HG03060 (cell line): ENCODE results near the gene EPX.
A peak's percentile ranks its signal among the peaks of the same experiment; 100 is the strongest.

Experiments used
- ATAC-seq: cut with Tn5 transposase; IDR thresholded peaks from one replicate; pipeline ENCODE4 v1.9.1; 2021; ENCODE audit warnings: low read depth, moderate number of reproducible peaks; ENCODE audit not compliant: unreplicated experiment

Gene EPX

GRCh38 chr17:58184986-58185761, 7.4 kb upstream of the EPX start:
- ATAC-seq: no peak

GRCh38 chr17:58186591-58186990, 5.9 kb upstream of the EPX start:
- no peak for ATAC-seq

- ATAC-seq: no peak
These were observed 5.5 kb upstream of the EPX start for GRCh38 chr17:58187063-58187462.

- ATAC-seq: no peak
These were observed 4.9 kb upstream of the EPX start for GRCh38 chr17:58187675-58188074.

- ATAC-seq: no peak
These were observed 2.9 kb upstream of the EPX start for GRCh38 chr17:58189436-58190146.

- no peak for ATAC-seq
These were observed 1.2 kb upstream of the EPX start for GRCh38 chr17:58191241-58191896.

GRCh38 chr17:58193641-58194255, 1.2 kb downstream of the EPX start:
- no peak for ATAC-seq

- ATAC-seq: no peak
These were observed 3.1 kb downstream of the EPX start for GRCh38 chr17:58195518-58196123.

GRCh38 chr17:58196610-58197009, 4.1 kb downstream of the EPX start:
- no peak for ATAC-seq

GRCh38 chr17:58200024-58200633, 7.6 kb downstream of the EPX start:
- no peak for ATAC-seq

- no peak for ATAC-seq
These were observed 10.3 kb downstream of the EPX start for GRCh38 chr17:58202859-58203258.

GRCh38 chr17:58204796-58205195, 12.3 kb downstream of the EPX start:
- ATAC-seq: no peak

- ATAC-seq: no peak
These were observed 13.4 kb downstream of the EPX start for GRCh38 chr17:58205936-58206335.

- no peak for ATAC-seq
These were observed 14.9 kb downstream of the EPX start for GRCh38 chr17:58207451-58207850.

GRCh38 chr17:58208344-58208743, 15.8 kb downstream of the EPX start:
- no peak for ATAC-seq

GRCh38 chr17:58210922-58211321, 18.4 kb downstream of the EPX start:
- no peak for ATAC-seq

GRCh38 chr17:58215685-58216084, 23.2 kb downstream of the EPX start:
- no peak for ATAC-seq

- no peak for ATAC-seq
These were observed 25.2 kb downstream of the EPX start for GRCh38 chr17:58217766-58218165.

- peak; percentile 81 for ATAC-seq
These were observed 26.7 kb downstream of the EPX start, which contains the start of gene MKS1 for GRCh38 chr17:58219007-58219788. TSS of gene MKS1 (minus strand) at chr17:58219255. CDS start at chr17:58219230, 25 bp downstream.
